ENCODE results near the gene THRB. TPM values are rescaled to one million over a fixed set of nuclear protein-coding genes. Genes with fewer than 3 reads are reported as not detected.

THRB gene
- total and polyA plus RNA-seq, 2 experiments from 2014 or later, result 26.8 to 60.0 TPM

- H3K79me2 ChIP-seq, result peaks cover 100% of the 10 kb centered on the region
- no peaks in the 10 kb centered on the region for H3K36me3 ChIP-seq (replicated peaks; ENCODE audit: insufficient read depth, low read depth)
- no peak overlapping the region for H3K4me3 ChIP-seq
- DNase-seq (ENCODE audit: low spot score), result no peak
- H3K9me2 ChIP-seq (replicated peaks; ENCODE audit: insufficient read depth), result no peaks in the 10 kb centered on the region
- TF ChIP-seq EZH2phosphoT487 (IDR thresholded peaks at IDR 0.05; ENCODE audit: low read depth, severe bottlenecking, unreplicated experiment), result no peak
- no peak for TF ChIP-seq EZH2 (IDR thresholded peaks at IDR 0.05; ENCODE audit: borderline replicate concordance)
- TF ChIP-seq CTCF (IDR thresholded peaks at IDR 0.05; ENCODE audit: poor library complexity), result no peak
- H3K4me1 ChIP-seq (ENCODE audit: insufficient read depth), result peaks cover 33% of the 10 kb centered on the region
- no peaks in the 10 kb centered on the region for H3K27me3 ChIP-seq
- no peak overlapping the region for H2AFZ ChIP-seq
- peaks cover 13% of the 10 kb centered on the region for H4K20me1 ChIP-seq (ENCODE audit: insufficient read depth, poor library complexity, severe bottlenecking)
- H3K4me2 ChIP-seq, result peak overlapping the region; percentile 39
- no peaks in the 10 kb centered on the region for H3K9me3 ChIP-seq (ENCODE audit: low read depth)
- WGBS (ENCODE audit: low lambda C conversion rate, missing lambda C conversion rate), result 96% methylated on average over 1 of the region's 1 CpG
- H3K27ac ChIP-seq, result peak overlapping the region; percentile 22
Observed at GRCh38 chr3:24485511-24485910, 9.1 kb downstream of the THRB start.

- no peak for DNase-seq (ENCODE audit: low spot score)
- Histone ChIP-seq H3K36me3 (replicated peaks; ENCODE audit: insufficient read depth, low read depth) (no peaks in the 10 kb centered on the region), H3K4me3 (no peak overlapping the region), H2AFZ (no peak overlapping the region), H3K9me2 (replicated peaks; ENCODE audit: insufficient read depth) (no peaks in the 10 kb centered on the region), H4K20me1 (ENCODE audit: insufficient read depth, poor library complexity, severe bottlenecking) (peaks cover 13% of the 10 kb centered on the region), H3K27me3 (no peaks in the 10 kb centered on the region), H3K4me1 (ENCODE audit: insufficient read depth) (peaks cover 23% of the 10 kb centered on the region), H3K4me2 (no peak overlapping the region), H3K9me3 (ENCODE audit: low read depth) (no peaks in the 10 kb centered on the region), H3K79me2 (peaks cover 99% of the 10 kb centered on the region), H3K27ac (peak overlapping the region; percentile 16)
- no peak for TF ChIP-seq EZH2 (IDR thresholded peaks at IDR 0.05; ENCODE audit: borderline replicate concordance)
- no peak for TF ChIP-seq CTCF (IDR thresholded peaks at IDR 0.05; ENCODE audit: poor library complexity)
- no peak for TF ChIP-seq EZH2phosphoT487 (IDR thresholded peaks at IDR 0.05; ENCODE audit: low read depth, severe bottlenecking, unreplicated experiment)
- 100% methylated on average over 3 of the region's 3 CpGs for WGBS (ENCODE audit: low lambda C conversion rate, missing lambda C conversion rate)
Observed at GRCh38 chr3:24483873-24484272, 10.8 kb downstream of the THRB start.

GRCh38 chr3:24482096-24482705, 12.4 kb downstream of the THRB start:
- Histone ChIP-seq H3K27me3 (no peaks in the 10 kb centered on the region), H4K20me1 (ENCODE audit: insufficient read depth, poor library complexity, severe bottlenecking) (peaks cover 7% of the 10 kb centered on the region), H3K9me3 (ENCODE audit: low read depth) (no peaks in the 10 kb centered on the region), H3K9me2 (replicated peaks; ENCODE audit: insufficient read depth) (no peaks in the 10 kb centered on the region), H3K36me3 (replicated peaks; ENCODE audit: insufficient read depth, low read depth) (no peaks in the 10 kb centered on the region), H2AFZ (no peak overlapping the region), H3K79me2 (peaks cover 99% of the 10 kb centered on the region), H3K27ac (peak overlapping the region; percentile 5), H3K4me3 (no peak overlapping the region), H3K4me1 (ENCODE audit: insufficient read depth) (peaks cover 11% of the 10 kb centered on the region), H3K4me2 (no peak overlapping the region)
- TF ChIP-seq EZH2 (IDR thresholded peaks at IDR 0.05; ENCODE audit: borderline replicate concordance), result no peak
- no peak for TF ChIP-seq CTCF (IDR thresholded peaks at IDR 0.05; ENCODE audit: poor library complexity)
- no peak for TF ChIP-seq EZH2phosphoT487 (IDR thresholded peaks at IDR 0.05; ENCODE audit: low read depth, severe bottlenecking, unreplicated experiment)
- DNase-seq (ENCODE audit: low spot score), result no peak
- 86% methylated on average over 3 of the region's 3 CpGs for WGBS (ENCODE audit: low lambda C conversion rate, missing lambda C conversion rate)
